MV-4-11 (cell line): ENCODE results near the gene PSME2.
A peak's percentile ranks its signal among the peaks of the same experiment; 100 is the strongest.

Experiments
- DNase-seq: peaks from one replicate; lab custom pipeline; 2025; lab: John Stamatoyannopoulos, UW

PSME2 gene

DNA sequence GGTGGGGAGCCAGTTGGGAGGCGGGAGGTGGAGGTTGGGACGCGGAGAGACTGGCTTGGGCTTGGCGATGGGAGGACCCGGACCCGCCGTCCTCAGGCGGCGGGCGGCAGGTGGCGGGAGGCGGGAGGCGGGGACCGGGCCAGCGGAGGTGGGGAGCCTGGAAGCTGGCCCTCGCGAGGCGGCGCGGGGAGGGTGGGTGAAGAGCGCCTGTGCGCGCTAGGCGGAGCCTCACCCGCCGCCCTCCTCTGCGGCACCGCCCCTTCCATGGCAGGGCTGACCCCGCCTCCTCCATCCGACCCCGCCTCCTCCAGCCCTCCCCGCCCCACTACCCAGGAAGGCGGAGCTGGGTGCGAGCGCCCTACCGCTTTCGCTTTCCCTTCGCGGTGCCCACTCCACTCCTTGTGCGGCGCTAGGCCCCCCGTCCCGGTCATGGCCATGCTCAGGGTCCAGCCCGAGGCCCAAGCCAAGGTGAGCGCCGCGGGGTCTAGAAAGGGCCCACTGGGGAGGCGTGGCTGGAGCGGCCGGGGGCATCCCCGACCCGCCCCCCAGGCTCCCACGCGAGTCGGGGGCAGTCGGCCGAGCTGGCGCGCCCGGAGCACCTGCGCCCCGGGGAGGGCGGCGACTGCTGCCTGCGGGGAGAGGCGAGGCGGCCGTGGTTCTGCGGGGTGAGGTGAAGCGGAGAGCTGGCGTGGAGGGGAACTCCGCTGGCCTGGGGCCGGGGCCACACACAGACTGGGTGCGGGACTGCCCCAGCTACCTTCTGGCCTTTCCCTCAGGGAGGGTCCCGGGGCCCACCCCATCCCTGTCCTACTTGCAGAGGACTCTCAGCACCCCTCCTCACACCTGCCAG lies 10.4 kb downstream of the PSME2 start, which contains the start of gene PSME1:
PSME1 (plus strand) TSS at position 361 of the 850 bp plus-strand sequence; CDS start at position 430, 69 bp downstream.
- peak; percentile 80 for DNase-seq

DNA sequence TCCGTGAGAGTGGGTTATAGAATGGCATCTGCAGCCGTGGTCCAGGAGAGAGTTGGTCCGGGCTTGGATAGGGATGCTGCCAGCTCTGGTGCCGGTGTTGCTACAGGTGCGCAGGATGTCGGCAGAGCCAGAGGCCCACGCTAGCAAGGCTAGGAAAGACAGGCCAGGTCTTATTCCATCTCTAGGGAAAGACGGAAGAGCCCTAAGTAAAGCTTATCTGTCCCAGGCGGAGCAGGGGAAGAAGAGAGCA lies 10.9 kb downstream of the PSME2 start:
- DNase-seq: no peak

- no peak for DNase-seq
Measured at GRCh38 chr14:24133735-24134134, 12.7 kb downstream of the PSME2 start.

GRCh38 chr14:24132976-24133375 lies 13.4 kb downstream of the PSME2 start:
- DNase-seq: no peak

DNA sequence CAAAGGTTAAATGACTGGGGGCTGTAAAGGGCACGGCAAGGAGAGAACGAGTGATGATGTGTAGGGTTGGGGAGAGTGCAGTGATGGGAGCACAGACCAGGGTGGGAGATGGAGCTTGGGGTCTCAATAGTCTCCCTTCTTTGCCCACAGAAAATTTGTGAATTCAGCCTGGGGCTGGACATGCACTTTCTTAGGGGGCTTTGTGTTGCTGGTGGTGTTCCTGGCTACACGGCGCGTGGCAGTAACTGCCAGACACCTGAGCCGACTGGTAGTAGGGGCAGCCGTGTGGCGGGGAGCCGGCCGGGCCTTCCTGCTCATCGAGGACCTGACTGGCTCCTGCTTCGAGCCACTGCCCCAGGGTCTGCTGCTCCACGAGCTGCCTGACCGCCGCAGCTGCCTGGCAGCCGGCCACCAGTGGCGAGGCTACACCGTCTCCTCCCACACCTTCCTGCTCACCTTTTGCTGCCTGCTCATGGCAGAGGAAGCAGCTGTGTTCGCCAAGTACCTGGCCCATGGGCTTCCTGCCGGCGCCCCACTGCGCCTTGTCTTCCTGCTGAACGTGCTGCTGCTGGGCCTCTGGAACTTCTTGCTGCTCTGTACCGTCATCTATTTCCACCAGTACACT lies 14.2 kb downstream of the PSME2 start:
- DNase-seq: no peak

- no peak for DNase-seq
Measured at GRCh38 chr14:24131549-24131966, 14.9 kb downstream of the PSME2 start.

- DNase-seq: no peak
Measured at GRCh38 chr14:24130717-24131548, 15.5 kb downstream of the PSME2 start.

DNA sequence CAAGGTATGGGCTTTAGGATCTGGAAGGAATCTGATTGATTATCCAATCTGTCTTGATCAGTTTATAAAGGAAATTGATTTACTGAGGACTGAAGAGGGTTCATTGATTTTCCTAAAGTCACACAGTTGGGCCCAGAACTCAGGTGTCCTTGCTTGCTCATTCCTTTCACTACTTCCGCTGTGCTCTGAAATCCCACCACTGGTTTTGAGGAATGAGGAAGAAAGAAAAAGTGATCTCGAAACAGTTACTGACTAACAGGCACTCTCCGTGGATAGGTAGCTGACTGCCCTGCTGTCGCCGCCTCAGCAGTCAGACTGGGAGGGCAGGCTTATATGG lies 16.1 kb downstream of the PSME2 start, which contains the start of gene FITM1:
FITM1 (plus strand) TSS at position 280 of the 337 bp plus-strand sequence. CDS start 905 bp downstream, outside the sequence.
- DNase-seq: peak; percentile 86

DNA sequence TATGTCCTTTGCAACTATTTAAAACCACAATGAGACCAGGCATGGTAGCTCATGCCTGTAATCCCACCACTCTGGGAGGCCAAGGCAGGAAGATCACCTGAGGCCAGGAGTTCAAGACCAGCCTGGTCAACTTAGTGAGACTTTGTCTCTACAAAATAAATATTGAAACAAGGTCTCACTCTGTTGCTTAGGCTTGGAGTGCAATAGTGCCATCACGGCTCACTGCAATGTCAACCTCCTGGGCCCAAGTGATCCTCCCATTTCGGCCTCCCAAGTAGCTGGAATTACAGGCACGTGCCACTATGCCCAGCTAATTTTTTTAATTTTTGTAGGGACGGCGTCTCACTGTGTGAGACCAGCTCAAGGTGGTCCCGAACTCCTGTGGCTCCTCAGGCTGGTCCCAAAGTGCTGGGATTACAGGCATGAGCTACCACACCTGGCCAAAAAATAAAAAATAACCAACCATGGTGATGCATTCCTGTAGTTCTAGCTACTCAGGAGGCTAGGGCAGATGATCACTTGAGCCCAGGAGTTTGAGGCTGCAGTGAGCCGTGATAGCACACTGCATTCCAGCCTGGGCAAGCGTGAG lies 16.9 kb downstream of the PSME2 start:
- DNase-seq: no peak

DNA sequence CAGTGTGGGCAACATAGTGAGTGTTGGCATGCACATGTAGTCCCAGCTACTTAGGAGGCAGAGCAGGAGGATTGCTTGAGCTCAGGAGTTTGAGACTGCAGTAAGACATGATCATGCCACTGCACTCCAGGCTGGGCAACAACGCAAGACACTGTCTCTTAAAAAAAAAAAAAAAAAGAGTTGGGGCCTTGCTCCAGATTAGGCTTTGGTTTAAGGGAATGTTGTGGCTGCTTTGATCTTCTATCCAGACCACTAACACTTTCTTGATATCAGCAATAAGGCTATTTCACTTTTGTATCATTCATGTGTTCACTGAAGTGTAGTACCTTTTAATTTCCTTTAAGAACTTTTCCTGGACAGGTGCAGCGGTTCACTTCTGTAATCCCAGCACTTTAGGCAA lies 18.7 kb downstream of the PSME2 start:
- no peak for DNase-seq

- no peak for DNase-seq
Measured at GRCh38 chr14:24126939-24127338, 19.5 kb downstream of the PSME2 start.

GRCh38 chr14:24123424-24124417 lies 22.7 kb downstream of the PSME2 start:
- no peak for DNase-seq

DNA sequence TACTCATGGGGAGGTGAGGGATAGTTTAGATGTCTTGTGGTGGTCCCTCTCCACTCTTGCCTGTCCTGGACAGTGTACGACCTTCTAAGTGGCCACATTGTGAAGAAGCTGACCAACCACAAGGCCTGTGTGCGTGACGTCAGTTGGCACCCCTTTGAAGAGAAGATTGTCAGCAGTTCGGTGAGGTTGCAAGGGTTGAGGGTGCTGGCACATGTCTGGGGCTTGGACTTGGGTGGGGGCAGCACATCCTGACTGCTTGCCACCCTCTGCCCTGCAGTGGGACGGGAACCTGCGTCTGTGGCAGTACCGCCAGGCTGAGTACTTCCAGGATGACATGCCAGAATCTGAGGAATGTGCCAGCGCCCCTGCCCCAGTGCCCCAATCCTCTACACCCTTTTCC lies 23.5 kb downstream of the PSME2 start:
- DNase-seq: no peak

DNA sequence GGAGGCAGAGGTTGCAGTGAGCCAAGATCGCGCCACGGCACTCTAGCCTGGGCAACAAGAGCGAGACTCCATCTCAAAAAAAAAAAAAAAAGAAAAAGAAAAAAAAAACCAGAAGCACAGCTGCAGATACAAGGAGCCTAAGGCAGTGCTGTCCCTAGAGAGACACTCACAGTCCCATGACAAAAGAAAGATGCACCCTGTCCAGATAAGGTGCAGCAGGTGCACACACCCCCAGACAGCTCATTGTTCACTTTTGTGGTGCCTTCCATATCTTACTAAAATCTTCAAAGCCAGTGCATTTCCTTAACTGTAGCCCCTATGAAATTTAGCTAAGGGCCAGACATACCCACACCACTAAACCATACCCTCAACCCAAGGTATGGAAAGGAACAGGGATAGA lies 24.0 kb downstream of the PSME2 start:
- no peak for DNase-seq

DNA sequence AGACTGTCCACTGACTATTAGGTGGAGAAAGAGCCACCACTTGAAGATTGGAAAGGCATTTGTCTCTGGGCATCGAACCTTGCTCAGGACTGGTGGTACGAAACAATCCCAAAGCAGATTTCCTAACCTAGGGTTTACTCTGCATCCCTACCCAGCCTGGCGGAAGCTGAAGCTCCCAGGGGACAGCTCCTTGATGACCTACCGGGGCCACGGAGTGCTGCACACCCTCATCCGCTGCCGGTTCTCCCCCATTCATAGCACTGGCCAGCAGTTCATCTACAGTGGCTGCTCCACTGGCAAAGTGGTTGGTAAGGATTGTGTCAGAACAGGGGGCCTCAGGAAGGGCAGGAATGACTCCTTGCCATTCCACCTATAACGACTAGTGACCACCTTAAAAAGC lies 25.2 kb downstream of the PSME2 start:
- DNase-seq: no peak

DNA sequence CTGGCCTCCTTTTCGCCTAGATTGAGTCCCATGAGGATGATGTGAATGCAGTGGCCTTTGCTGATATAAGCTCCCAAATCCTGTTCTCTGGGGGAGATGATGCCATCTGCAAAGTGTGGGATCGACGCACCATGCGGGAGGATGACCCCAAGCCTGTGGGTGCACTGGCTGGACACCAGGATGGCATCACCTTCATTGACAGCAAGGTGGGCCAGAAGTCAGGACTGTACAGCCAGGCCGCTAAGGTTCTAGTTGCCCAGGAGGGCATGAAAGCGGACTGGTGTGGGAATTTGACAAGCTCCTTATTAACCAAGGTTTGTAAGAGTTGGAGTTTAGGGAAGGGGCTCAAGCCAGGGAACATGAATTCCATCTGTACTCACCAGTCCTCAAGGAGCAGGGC lies 26.7 kb downstream of the PSME2 start:
- no peak for DNase-seq

GRCh38 chr14:24117179-24117578 lies 29.2 kb downstream of the PSME2 start:
- no peak for DNase-seq

DNA sequence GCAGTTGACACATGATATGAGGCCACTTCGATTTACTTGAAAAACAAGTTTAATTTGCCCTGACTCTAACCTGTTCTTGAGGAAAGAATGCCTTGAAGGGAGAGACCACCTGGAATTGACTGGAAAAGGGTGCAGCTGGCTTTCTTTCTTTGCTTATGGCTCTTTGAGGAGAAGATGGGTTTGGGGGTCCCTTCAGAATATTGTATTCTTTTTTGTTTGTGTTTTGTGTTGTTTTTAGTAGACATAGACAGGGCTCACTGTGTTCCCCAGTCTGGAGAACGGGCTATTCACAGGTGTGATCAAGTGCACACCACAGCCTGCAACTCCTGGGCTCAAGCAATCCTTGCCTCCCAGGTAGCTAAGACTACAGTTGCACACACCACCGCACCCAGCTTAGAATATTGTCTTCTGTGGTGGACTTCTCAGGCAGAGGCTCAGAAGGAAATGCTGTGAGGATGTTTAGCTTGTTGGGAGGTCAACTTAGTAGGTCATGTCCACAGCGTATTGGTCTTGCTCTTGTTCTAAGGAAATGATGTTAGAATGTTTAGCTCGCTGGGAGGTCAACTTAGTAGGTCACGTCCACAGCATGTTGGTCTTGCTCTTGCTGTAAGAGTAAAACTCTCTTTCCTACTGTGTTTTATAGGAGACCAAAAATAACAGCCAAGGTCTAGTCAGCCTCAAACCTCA lies 30.1 kb downstream of the PSME2 start:
- no peak for DNase-seq

GRCh38 chr14:24115422-24116127 lies 30.8 kb downstream of the PSME2 start:
- no peak for DNase-seq
